GM19455 (cell line): ENCODE measurements around the gene NAV2.
"Not testable (repeated sequence)": the region's sequence is repeated elsewhere in the genome, so short reads cannot be mapped to it uniquely, and the experiment has no call there.

Experiments
- ATAC-seq: cut with Tn5 transposase; IDR thresholded peaks from one replicate; pipeline ENCODE4 v1.9.1; 2021; ENCODE audit not compliant: unreplicated experiment

Gene NAV2

DNA sequence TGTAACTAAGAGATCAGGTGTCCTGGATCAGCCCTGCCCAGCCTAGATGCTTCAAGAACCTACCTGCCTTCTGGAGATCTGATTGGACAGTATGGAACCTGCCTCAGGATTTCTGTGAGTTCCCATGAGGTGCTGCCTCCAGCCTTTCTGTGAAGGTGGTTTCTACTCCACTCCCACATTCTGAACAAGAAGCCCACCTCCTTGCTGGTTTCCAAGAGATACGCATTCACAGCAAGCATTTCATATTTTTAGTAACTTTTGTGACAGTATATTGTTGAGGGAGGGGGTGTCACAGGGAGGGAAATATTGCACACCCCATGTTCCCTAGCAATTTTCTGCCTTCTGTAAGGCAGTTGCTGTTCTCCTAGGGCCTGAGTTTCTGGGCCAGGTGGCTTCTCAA lies 204.4 kb downstream of the NAV2 start:
- ATAC-seq, result no peak

DNA sequence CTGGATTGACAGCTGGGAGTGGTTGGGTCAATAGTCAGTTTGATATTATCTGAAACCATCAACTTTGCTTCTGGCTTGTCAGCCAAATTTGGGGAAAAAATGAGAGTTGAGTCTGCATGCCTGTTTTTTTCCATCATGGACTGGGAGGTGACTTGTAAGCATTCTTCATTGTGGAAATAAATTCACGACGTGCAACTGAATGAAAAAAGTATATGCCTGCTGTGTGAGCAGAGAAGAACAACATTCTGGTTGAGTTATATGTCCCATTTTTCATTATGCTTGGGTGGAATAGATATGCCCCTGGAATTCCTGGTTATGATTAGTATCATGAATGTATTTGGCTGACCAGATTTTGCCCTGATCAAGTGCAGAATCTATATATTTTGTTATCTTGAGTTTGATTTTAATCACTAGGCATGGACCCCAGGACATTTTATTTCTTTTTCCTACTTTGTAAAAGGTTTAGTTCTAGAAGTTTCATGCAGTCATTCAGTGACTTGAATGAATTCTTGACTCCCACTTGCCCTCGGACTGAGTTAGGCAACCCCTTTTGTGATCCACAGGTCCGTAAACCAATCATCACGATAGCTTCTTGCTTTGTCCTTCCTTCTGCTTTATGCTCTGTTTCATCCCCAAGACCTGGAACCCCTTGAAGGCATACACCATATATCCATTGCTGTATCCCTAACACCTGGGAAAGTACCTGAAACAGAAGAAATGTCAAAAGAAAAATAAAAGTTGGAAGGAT lies 205.8 kb downstream of the NAV2 start:
- ATAC-seq, result no peak

DNA sequence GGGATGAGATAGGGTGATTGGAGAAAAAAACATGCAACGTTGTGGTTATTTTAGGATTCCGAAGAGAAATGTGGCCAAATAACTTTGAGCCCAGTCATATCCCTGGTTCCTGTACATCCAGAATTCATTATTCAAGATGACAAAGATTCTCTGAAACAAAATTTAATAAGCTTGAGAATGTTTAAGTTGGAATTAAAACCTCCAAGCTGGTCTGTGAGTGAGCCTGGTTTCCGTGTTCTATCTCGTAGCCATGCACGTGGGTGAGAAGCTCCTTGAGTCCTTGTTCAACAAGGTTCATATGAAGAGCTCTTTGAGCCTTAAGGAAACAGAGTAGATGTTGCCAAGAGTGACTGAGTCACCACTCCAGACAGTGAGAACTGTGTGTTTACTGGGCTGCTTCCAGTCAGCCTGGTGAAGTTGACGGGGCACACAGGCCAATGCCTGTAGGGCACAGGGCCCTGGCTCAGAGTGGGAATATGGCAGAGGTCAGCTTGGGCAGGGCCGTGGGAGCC lies 206.5 kb downstream of the NAV2 start:
- ATAC-seq, result no peak

DNA sequence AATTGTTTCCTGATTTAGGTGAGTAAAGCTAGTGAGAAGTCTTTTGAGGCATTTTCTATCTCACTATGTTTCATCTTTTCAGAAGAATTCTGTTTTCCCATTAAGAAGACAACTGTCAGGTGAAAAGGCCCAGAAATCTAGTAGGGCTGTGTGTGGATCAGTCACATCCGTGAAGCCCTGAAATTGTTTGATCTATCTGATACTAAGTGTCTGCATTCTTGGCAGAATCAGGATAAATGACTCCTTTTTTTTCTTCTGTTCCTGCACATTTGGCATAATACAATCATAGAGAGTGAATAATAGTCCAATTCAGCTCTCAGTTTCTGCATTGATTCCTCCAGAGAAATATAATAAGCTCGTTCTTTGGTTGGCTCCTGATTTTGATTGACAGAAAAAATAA lies 208.3 kb downstream of the NAV2 start:
- no peak for ATAC-seq

DNA sequence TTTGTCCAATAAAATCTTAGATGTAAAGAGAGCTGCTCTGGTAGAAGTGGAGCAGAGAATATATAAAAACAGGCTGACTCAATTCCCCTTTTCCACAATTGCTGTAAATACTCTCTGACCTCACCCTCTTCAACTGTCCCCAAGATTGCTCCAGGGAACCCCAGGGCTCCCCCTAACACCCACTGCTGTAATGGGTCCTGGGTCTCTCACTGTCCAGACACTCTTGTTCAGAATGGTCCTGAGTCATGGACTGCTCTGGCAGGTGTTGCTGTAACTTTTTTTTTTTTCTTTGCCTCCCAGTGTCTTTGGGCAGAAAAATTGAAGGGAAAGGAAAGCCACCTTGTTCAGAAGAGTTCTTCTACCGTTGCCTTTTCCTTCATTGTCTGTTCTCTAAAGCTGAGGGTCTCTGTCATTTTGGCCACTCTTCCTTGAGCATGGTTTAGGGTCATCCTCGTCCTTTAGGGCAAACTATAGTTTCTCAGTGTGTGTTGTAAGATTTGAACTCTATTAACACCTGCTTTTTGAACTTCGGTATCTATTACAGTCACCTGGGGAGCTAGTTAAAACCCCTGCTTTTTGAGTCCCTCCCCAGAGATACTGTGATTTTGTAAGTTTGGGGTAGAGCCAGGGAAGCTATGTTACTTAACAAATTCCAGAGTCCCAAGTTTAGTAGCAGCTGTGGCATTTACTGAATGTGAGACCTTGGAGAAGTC lies 209.5 kb downstream of the NAV2 start:
- no peak for ATAC-seq

DNA sequence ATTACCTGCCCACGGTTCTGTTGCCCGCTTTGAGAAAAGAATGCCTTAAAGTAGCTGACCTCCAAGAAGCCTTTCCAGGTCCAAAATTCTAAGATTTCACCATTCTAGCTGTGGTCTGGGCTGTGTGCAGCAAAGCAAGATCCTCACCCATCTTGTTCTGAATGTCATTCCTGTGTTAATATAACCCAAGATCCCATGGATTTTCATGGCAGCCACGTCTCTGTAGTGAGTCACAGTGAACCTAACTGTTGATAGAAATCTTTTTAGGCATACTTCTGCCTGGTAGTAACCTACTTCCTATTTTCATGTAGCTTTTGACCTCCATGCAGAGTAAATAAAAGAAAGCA lies 210.0 kb downstream of the NAV2 start:
- ATAC-seq, result no peak

DNA sequence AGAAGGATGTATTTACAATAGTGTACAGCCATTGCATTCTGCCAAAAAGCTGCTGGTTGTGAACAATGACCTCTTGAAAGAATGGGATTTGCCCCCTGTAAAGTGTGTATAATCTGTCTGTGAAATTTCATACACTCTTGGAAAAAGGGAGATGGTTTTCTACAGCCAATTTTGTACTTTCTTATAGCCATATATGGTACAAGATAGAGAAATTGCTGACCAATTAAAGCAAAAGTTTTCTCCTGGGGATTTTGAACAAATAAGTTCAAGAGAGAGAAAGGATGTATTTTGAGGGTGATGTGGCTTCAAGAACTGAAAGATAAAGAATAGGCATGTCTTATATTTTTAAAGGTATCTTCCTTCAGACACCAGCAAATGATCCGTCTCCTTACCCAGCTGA lies 211.0 kb downstream of the NAV2 start:
- ATAC-seq, result no peak

DNA sequence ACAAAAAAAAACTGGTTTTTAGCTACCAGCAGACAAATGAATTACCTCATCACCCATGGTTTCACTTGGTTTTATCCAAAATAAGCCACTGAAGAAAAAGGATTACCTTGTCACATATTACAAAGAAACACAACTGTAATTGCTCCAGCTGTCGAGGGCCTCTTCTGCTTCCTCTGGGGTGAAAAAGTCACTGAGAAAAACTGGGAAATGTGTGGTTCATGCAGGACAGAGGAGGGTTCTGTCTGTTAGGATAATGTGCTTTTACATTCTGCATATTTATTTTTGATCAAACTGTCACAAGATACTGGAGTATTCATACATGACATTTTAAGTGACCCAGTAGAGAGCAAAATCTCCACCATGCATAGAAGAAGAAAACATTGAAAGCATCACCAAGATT lies 211.7 kb downstream of the NAV2 start:
- ATAC-seq, result no peak

DNA sequence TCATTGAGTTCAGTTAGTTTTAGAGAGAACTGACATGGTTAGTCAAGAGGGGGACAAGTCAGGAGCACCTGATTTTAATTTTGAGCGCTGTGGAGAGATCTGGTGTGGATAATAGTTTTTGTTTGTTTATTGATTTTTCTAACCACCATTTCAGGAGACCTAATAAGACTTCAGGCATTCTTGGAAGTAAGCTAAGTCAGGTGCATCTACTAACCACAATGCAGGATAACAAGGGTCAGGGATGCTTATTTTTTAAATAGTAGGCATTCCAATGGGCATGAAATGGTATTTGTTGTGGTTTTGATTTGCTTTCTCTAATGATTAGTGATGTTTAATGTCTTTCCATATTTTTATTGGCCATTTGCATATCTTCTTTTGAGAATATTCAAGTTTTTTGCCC lies 212.1 kb downstream of the NAV2 start:
- no peak for ATAC-seq

DNA sequence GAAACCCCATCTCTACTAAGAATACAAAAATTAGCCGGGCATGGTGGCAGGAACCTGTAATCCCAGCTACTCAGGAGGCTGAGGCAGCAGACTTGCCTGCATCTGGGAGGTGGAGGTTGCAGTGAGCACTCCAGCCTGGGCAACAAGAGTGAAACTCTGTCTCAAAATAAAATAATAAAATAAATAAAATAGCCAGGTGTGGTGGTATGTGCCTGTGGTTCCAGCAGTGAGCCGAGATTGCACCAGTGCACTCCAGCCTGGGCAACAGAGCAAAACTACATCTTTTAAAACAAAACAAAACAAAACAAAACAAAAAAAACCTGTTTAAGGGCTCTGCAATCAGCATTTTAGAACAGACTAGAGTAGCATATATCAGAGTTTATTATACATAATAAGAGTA lies 214.8 kb downstream of the NAV2 start:
- ATAC-seq, result not testable (repeated sequence)

DNA sequence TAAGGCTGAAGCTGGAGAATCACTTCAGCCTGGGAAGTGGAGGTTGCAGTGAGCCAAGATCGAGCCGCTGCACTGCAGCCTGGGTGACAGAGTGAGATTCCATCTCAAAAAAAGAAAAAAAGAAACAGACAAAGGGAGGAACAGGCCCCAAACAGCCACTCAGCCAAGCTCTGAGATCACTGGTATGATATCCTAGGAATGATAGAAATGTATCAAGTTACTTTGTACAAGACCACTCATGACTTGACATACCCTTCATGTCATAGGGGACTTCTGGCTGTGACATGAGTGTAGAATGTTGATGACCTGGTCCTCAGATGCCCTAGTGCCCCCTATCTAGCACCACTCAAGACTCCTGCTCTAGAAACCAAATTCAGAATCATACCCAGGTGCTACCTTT lies 216.5 kb downstream of the NAV2 start:
- no peak for ATAC-seq

DNA sequence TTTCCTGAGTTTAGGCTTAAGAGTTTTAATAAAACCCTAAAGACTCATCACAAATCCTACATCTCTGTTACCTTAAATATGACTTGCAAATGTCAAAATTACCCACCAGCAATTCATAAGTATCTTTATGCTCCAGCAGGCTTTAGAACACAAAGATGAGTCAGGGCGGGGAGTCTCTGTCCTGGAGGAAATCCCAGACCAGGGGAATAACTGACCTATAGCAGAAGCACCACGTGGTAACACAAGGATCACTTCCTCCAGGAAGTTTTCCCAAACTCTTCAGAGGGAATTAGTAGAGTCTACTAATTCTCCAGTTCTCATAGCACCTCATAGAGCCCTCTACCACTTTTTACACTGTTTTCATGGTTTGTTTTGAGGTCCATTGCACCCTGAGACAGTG lies 217.0 kb downstream of the NAV2 start:
- no peak for ATAC-seq

DNA sequence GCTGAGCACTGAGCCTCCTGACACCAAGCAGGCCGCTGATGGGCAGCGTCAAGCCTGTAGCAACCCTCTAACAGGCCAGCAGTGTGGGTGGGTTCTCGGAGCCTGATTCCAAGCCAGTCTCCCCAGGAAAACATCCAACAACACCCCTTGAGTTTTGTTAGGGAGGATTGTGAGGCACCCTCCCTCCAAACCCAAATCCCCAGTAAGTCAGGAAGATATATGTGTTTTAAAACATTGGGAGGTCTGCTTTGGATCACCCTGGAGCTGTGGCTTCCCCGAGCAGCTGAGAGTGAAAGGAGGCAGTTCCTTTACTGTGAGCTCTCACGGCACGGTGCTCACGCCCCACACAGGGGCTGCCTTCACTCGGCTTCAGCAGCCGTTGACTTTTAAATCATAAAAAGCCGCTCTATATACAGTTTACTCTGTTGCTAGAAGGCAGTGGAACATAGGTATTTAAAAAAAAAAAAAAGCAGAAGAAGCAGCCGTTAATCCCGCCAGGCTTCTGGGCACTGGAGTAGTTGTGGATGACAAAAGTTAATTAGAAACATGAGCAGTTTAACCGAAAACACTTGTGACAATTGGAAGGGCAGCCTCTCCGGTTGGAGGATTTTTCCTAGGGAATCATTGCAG lies 218.6 kb downstream of the NAV2 start:
- ATAC-seq, result no peak

DNA sequence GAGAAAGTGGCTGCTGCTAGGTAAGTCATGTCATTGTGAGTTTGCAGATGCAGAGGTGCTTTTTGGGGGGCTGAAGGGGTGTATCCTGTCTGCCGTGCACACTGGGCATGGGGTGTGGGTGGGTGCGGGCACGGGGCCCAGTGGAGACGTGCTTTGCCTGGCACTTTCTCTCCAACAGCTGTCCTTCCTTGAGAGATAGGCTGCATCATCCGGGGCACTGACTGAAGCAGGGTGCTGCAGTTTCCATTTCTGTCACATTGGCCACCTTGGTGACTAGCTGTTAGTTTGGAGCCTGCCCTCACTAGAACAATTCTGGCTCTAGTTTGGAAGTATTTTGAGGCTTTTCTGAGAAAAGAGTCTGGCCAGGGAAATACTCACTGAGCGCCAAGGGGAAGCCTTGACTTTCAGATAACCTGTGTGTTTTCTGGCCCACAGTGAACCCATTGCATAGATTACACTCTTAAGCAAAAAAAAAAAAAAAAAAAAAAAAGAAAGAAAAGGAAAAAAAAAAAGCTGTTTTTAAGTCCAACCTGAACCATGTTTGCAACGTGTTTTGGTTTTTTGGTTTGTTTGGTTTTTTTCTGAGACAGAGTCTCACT lies 219.2 kb downstream of the NAV2 start:
- ATAC-seq, result no peak

DNA sequence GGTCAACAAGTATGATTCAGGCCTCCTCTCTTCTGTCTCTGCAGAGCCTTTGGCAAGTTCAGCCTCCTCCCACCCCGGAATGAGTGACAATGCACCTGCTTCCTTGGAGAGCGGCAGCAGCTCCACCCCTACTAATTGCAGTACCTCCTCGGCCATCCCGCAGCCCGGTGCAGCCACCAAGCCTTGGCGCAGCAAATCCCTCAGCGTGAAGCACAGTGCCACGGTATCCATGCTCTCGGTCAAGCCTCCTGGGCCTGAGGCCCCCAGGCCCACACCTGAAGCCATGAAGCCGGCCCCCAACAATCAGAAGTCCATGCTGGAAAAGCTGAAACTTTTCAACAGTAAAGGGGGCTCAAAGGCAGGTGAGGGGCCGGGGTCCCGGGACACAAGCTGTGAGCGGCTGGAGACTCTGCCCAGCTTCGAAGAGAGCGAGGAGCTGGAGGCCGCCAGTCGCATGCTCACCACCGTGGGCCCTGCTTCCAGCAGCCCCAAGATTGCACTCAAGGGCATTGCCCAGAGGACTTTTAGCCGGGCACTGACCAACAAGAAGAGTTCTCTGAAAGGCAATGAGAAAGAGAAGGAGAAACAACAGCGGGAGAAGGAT lies 220.6 kb downstream of the NAV2 start:
- ATAC-seq, result no peak

DNA sequence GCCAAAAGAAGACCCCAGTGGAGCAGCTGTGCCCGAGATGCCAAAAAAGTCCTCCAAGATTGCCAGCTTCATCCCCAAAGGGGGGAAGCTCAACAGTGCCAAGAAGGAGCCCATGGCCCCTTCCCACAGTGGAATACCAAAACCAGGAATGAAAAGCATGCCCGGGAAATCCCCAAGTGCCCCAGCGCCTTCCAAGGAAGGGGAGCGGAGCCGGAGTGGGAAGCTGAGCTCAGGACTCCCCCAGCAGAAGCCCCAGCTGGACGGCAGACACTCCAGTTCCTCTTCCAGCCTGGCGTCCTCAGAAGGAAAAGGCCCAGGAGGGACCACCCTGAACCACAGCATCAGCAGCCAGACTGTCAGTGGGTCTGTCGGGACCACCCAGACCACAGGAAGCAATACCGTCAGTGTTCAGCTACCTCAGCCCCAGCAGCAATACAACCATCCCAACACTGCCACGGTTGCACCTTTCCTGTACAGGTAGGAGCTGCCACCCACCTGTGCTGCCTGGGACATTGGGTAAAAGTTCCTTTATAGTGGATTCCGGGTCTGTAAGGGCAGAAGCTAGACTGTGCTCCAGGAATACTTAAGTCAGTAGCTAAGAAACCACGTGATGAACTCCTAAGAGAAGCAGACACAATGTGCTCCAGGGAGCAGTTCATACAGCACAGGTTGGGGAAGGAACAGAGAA lies 221.3 kb downstream of the NAV2 start:
- no peak for ATAC-seq

DNA sequence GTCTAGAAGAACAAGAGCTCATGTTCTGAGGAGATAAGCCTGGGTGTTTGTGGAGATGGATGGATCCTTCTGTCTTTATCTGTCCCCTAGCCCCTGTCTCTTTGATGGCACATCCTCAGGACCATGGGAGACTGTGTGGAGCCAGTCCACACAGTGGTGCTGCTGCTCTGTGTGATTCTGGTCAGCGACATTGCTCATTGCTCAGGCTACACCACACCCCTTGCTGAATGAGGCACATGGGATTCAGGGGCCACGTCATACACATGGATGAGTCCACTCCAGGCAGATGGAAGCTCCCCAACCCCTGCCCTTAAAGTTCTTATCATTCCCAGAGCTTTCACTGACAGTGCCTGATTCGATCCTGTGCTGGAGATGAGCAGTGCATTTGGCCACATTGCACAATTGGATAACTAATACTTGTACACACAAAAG lies 222.2 kb downstream of the NAV2 start:
- ATAC-seq, result no peak

DNA sequence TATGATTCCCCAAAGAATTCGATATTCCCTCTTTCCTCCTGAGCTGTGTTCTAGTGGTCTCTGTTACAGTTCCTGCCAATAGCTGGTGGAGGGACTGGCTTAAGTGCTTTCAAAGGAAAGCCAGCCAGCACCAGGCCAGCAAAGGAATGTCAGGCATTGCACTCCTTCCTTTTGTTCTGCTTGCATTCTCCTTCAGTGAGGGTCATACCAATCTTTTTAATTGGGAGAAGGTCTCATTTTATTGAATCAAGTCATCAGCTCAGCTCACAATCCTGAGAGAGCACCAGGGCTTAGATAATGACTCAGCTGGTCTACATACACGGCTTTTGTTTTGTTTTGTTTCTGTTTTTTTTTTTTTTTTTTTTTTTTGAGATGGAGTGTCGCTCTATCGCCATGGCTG lies 222.9 kb downstream of the NAV2 start:
- no peak for ATAC-seq

DNA sequence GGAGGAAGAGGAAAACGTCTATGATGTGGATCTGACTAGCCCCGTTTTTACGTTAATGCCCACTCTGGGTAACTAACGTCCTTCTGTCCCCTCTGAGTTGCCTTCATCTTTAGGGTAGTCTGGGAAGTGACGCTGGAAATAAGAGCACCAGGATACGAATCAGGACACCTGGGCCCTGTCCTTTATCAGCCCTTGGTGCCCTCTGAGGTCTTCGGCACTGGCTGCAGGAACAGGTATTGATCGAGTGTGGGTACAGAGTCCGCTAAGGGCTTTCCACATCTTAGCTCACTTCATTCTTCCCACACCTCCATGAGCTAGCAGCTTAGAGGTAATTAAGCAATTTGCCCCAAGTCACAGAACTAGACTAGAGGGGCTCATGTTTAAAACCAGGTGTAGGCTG lies 223.8 kb downstream of the NAV2 start:
- ATAC-seq, result no peak

DNA sequence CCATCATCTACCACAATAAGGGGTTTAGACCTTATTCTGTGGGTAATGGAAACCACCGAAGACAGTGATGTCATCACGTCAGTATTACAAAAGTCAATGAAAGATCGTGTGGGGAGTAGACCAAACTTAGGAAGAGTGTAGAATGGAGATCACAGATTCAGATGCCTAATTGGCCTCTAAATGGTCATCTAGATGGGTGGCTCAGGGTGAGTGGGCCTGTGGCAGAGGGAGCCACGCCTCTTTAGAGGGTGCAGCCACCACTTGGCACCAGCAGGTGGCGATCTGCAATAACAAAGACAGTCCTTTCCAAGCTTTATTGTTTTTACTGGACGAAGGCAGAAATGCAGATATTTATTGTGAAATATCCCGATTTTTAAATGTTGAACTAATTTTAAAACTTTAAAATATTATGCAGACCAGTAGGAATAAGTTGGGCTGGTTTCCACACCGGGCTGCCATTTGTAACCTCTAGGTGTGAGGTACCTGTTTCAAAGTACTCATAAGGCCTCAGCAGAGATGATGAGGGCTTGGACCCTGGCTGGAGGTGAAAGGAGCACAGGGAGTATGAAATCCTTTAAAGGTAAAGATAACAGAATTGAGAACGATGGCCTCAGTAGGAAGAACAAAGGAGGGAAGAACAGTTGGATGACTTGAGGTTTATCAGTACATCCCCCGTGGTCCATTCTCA lies 225.7 kb downstream of the NAV2 start:
- peak; percentile 77 for ATAC-seq
